ENCODE data around the gene CCR2.
"Not testable (repeated sequence)": the region's sequence is repeated elsewhere in the genome, so short reads cannot be mapped to it uniquely, and the experiment has no call there.

Gene CCR2

GRCh38 chr3:46383951-46384330 lies 30.0 kb downstream of the CCR2 start:
- no peak overlapping the region for H3K9ac ChIP-seq (ENCODE audit: low read length)
- H3K27ac ChIP-seq (ENCODE audit: low read depth, low read length): no peak overlapping the region
- no peaks in the 10 kb centered on the region for H3K9me3 ChIP-seq (ENCODE audit: low read length)
- H3K4me1 ChIP-seq (ENCODE audit: insufficient read depth, low read length): peaks cover 5% of the 10 kb centered on the region
- H3K36me3 ChIP-seq (ENCODE audit: insufficient read depth, low read length): no peaks in the 10 kb centered on the region
- H3K27me3 ChIP-seq (ENCODE audit: control insufficient read depth in 1 of 2, insufficient read depth in 2 of 2, low read length in 2 of 2): no peaks in the 10 kb centered on the region
- no peak overlapping the region for H3K4me3 ChIP-seq (ENCODE audit: low read depth in 1 of 2, low read length in 2 of 2)

- Histone ChIP-seq H3K4me3 (ENCODE audit: low read depth in 1 of 2, low read length in 2 of 2) (no peak overlapping the region), H3K4me1 (ENCODE audit: insufficient read depth, low read length) (peaks cover 1% of the 10 kb centered on the region), H3K9me3 (ENCODE audit: low read length) (no peaks in the 10 kb centered on the region), H3K27ac (ENCODE audit: low read depth, low read length) (no peak overlapping the region), H3K27me3 (ENCODE audit: control insufficient read depth in 1 of 2, insufficient read depth in 2 of 2, low read length in 2 of 2) (no peaks in the 10 kb centered on the region), H3K36me3 (ENCODE audit: insufficient read depth, low read length) (no peaks in the 10 kb centered on the region), H3K9ac (ENCODE audit: low read length) (no peak overlapping the region)
Measured at GRCh38 chr3:46386205-46386604, 32.3 kb downstream of the CCR2 start.

GRCh38 chr3:46388847-46389246 lies 34.9 kb downstream of the CCR2 start:
- H3K4me1 ChIP-seq (ENCODE audit: insufficient read depth, low read length); H3K9ac ChIP-seq (ENCODE audit: low read length); H3K27ac ChIP-seq (ENCODE audit: low read depth, low read length); H3K36me3 ChIP-seq (ENCODE audit: insufficient read depth, low read length); H3K27me3 ChIP-seq (ENCODE audit: control insufficient read depth in 1 of 2, insufficient read depth in 2 of 2, low read length in 2 of 2); H3K9me3 ChIP-seq (ENCODE audit: low read length); H3K4me3 ChIP-seq (ENCODE audit: low read depth in 1 of 2, low read length in 2 of 2): not testable (repeated sequence)

GRCh38 chr3:46389306-46389705 lies 35.4 kb downstream of the CCR2 start:
- no peaks in the 10 kb centered on the region for H3K9me3 ChIP-seq (ENCODE audit: low read length)
- H3K27me3 ChIP-seq (ENCODE audit: control insufficient read depth in 1 of 2, insufficient read depth in 2 of 2, low read length in 2 of 2): no peaks in the 10 kb centered on the region
- H3K4me1 ChIP-seq (ENCODE audit: insufficient read depth, low read length): no peaks in the 10 kb centered on the region
- no peak overlapping the region for H3K4me3 ChIP-seq (ENCODE audit: low read depth in 1 of 2, low read length in 2 of 2)
- no peak overlapping the region for H3K9ac ChIP-seq (ENCODE audit: low read length)
- no peak overlapping the region for H3K27ac ChIP-seq (ENCODE audit: low read depth, low read length)
- H3K36me3 ChIP-seq (ENCODE audit: insufficient read depth, low read length): no peaks in the 10 kb centered on the region

- H3K9ac ChIP-seq (ENCODE audit: low read length); H3K4me3 ChIP-seq (ENCODE audit: low read depth in 1 of 2, low read length in 2 of 2); H3K27ac ChIP-seq (ENCODE audit: low read depth, low read length); H3K4me1 ChIP-seq (ENCODE audit: insufficient read depth, low read length); H3K9me3 ChIP-seq (ENCODE audit: low read length); H3K27me3 ChIP-seq (ENCODE audit: control insufficient read depth in 1 of 2, insufficient read depth in 2 of 2, low read length in 2 of 2); H3K36me3 ChIP-seq (ENCODE audit: insufficient read depth, low read length): not testable (repeated sequence)
Measured at GRCh38 chr3:46391526-46391925, 37.6 kb downstream of the CCR2 start.

GRCh38 chr3:46393011-46393410 lies 39.1 kb downstream of the CCR2 start:
- Histone ChIP-seq H3K9me3 (ENCODE audit: low read length) (no peaks in the 10 kb centered on the region), H3K9ac (ENCODE audit: low read length) (no peak overlapping the region), H3K4me1 (ENCODE audit: insufficient read depth, low read length) (no peaks in the 10 kb centered on the region), H3K27me3 (ENCODE audit: control insufficient read depth in 1 of 2, insufficient read depth in 2 of 2, low read length in 2 of 2) (no peaks in the 10 kb centered on the region), H3K36me3 (ENCODE audit: insufficient read depth, low read length) (no peaks in the 10 kb centered on the region), H3K4me3 (ENCODE audit: low read depth in 1 of 2, low read length in 2 of 2) (no peak overlapping the region), H3K27ac (ENCODE audit: low read depth, low read length) (no peak overlapping the region)

- Histone ChIP-seq H3K4me3 (ENCODE audit: low read depth in 1 of 2, low read length in 2 of 2) (no peak overlapping the region), H3K9ac (ENCODE audit: low read length) (no peak overlapping the region), H3K27me3 (ENCODE audit: control insufficient read depth in 1 of 2, insufficient read depth in 2 of 2, low read length in 2 of 2) (no peaks in the 10 kb centered on the region), H3K9me3 (ENCODE audit: low read length) (no peaks in the 10 kb centered on the region), H3K27ac (ENCODE audit: low read depth, low read length) (no peak overlapping the region), H3K4me1 (ENCODE audit: insufficient read depth, low read length) (no peaks in the 10 kb centered on the region), H3K36me3 (ENCODE audit: insufficient read depth, low read length) (no peaks in the 10 kb centered on the region)
Measured at GRCh38 chr3:46393554-46394434, 39.9 kb downstream of the CCR2 start.

- no peaks in the 10 kb centered on the region for H3K27me3 ChIP-seq (ENCODE audit: control insufficient read depth in 1 of 2, insufficient read depth in 2 of 2, low read length in 2 of 2)
- no peaks in the 10 kb centered on the region for H3K9me3 ChIP-seq (ENCODE audit: low read length)
- H3K4me1 ChIP-seq (ENCODE audit: insufficient read depth, low read length): no peaks in the 10 kb centered on the region
- H3K27ac ChIP-seq (ENCODE audit: low read depth, low read length): no peak overlapping the region
- H3K4me3 ChIP-seq (ENCODE audit: low read depth in 1 of 2, low read length in 2 of 2): no peak overlapping the region
- no peak overlapping the region for H3K9ac ChIP-seq (ENCODE audit: low read length)
- no peaks in the 10 kb centered on the region for H3K36me3 ChIP-seq (ENCODE audit: insufficient read depth, low read length)
Measured at GRCh38 chr3:46395210-46395661, 41.3 kb downstream of the CCR2 start.

- Histone ChIP-seq H3K9me3 (ENCODE audit: low read length) (no peaks in the 10 kb centered on the region), H3K4me1 (ENCODE audit: insufficient read depth, low read length) (no peaks in the 10 kb centered on the region), H3K36me3 (ENCODE audit: insufficient read depth, low read length) (no peaks in the 10 kb centered on the region), H3K27ac (ENCODE audit: low read depth, low read length) (no peak overlapping the region), H3K9ac (ENCODE audit: low read length) (no peak overlapping the region), H3K4me3 (ENCODE audit: low read depth in 1 of 2, low read length in 2 of 2) (no peak overlapping the region), H3K27me3 (ENCODE audit: control insufficient read depth in 1 of 2, insufficient read depth in 2 of 2, low read length in 2 of 2) (no peaks in the 10 kb centered on the region)
Measured at GRCh38 chr3:46395766-46396530, 42.0 kb downstream of the CCR2 start.

- H3K27me3 ChIP-seq (ENCODE audit: control insufficient read depth in 1 of 2, insufficient read depth in 2 of 2, low read length in 2 of 2): no peaks in the 10 kb centered on the region
- H3K9ac ChIP-seq (ENCODE audit: low read length): no peak overlapping the region
- H3K36me3 ChIP-seq (ENCODE audit: insufficient read depth, low read length): no peaks in the 10 kb centered on the region
- no peak overlapping the region for H3K27ac ChIP-seq (ENCODE audit: low read depth, low read length)
- H3K9me3 ChIP-seq (ENCODE audit: low read length): no peaks in the 10 kb centered on the region
- H3K4me1 ChIP-seq (ENCODE audit: insufficient read depth, low read length): no peaks in the 10 kb centered on the region
- H3K4me3 ChIP-seq (ENCODE audit: low read depth in 1 of 2, low read length in 2 of 2): no peak overlapping the region
Measured at GRCh38 chr3:46397111-46397510, 43.2 kb downstream of the CCR2 start.

GRCh38 chr3:46398186-46398955 lies 44.5 kb downstream of the CCR2 start:
- H3K9me3 ChIP-seq (ENCODE audit: low read length): no peaks in the 10 kb centered on the region
- no peaks in the 10 kb centered on the region for H3K4me1 ChIP-seq (ENCODE audit: insufficient read depth, low read length)
- H3K27me3 ChIP-seq (ENCODE audit: control insufficient read depth in 1 of 2, insufficient read depth in 2 of 2, low read length in 2 of 2): no peaks in the 10 kb centered on the region
- H3K36me3 ChIP-seq (ENCODE audit: insufficient read depth, low read length): no peaks in the 10 kb centered on the region
- H3K4me3 ChIP-seq (ENCODE audit: low read depth in 1 of 2, low read length in 2 of 2): no peak overlapping the region
- no peak overlapping the region for H3K27ac ChIP-seq (ENCODE audit: low read depth, low read length)
- no peak overlapping the region for H3K9ac ChIP-seq (ENCODE audit: low read length)
